Stimulated activated CD4-positive, alpha-beta T cell treated with anti-CD3 and anti-CD28 coated beads, Interleukin-2, amount 100 ng/mL, for 24 hours (primary cell): ENCODE results near the gene FRS2.

ENCODE experiments used
- DNase-seq, 2 donors: peaks; one replicate each; pipeline ENCODE4 v3.0.0-alpha.2; 2020

The FRS2 gene

GRCh38 chr12:69534389-69534822 is 64.2 kb downstream of the FRS2 start:
- peak; percentile 5 to 32 for DNase-seq

- DNase-seq = no peak
These were observed 70.8 kb downstream of the FRS2 start for GRCh38 chr12:69540987-69541386.

GRCh38 chr12:69544087-69544486 is 73.9 kb downstream of the FRS2 start:
- DNase-seq = no peak

- no peak for DNase-seq
These were observed 74.9 kb downstream of the FRS2 start for GRCh38 chr12:69545081-69545480.

GRCh38 chr12:69546693-69547438 is 76.7 kb downstream of the FRS2 start:
- DNase-seq = no peak

- DNase-seq = no peak
These were observed 78.5 kb downstream of the FRS2 start for GRCh38 chr12:69548687-69549086.

GRCh38 chr12:69550569-69551350 is 80.6 kb downstream of the FRS2 start:
- no peak for DNase-seq

- DNase-seq = no peak
These were observed 83.5 kb downstream of the FRS2 start for GRCh38 chr12:69553628-69554248.

- DNase-seq = no peak
These were observed 85.3 kb downstream of the FRS2 start for GRCh38 chr12:69555461-69555860.

GRCh38 chr12:69556383-69556782 is 86.2 kb downstream of the FRS2 start:
- no peak for DNase-seq

- DNase-seq = no peak
These were observed 93.1 kb downstream of the FRS2 start for GRCh38 chr12:69563166-69563762.

- DNase-seq = no peak
These were observed 96.4 kb downstream of the FRS2 start for GRCh38 chr12:69566603-69567002.

- DNase-seq = no peak
These were observed 99.0 kb downstream of the FRS2 start for GRCh38 chr12:69569236-69569635.

GRCh38 chr12:69570000-69570516 is 99.9 kb downstream of the FRS2 start:
- no peak for DNase-seq

GRCh38 chr12:69570545-69571399 is 100.6 kb downstream of the FRS2 start:
- peak; percentile 51 to 59 for DNase-seq

- no peak for DNase-seq
These were observed 105.2 kb downstream of the FRS2 start for GRCh38 chr12:69575346-69575745.

- DNase-seq = no peak
These were observed 108.1 kb downstream of the FRS2 start for GRCh38 chr12:69578283-69578682.

- DNase-seq = no peak
These were observed 108.8 kb downstream of the FRS2 start for GRCh38 chr12:69579029-69579428.

- no peak for DNase-seq
These were observed 109.9 kb downstream of the FRS2 start for GRCh38 chr12:69580074-69580473.

- no peak for DNase-seq
These were observed 113.0 kb downstream of the FRS2 start for GRCh38 chr12:69583203-69583602.

- DNase-seq = peak; percentile 97
These were observed 115.2 kb downstream of the FRS2 start, which contains the start of gene CCT2 for GRCh38 chr12:69585189-69586062. Gene CCT2 (plus strand): TSS chr12:69585459. CDS start chr12:69585522, 63 bp downstream.
